Stimulated activated CD4-positive, alpha-beta T cell treated with anti-CD3 and anti-CD28 coated beads, Interleukin-12 subunit alpha, Interleukin-12 subunit beta, amount 100 ng/mL, for 48 hours (primary cell): Measurements from ENCODE around the gene NRXN3.

ENCODE experiments used
- DNase-seq, 3 donors: peaks; one replicate each; pipeline ENCODE4 v3.0.0-alpha.2; 2020; ENCODE audit warnings: low read depth in 2 of 3, low spot score in 1 of 3

Gene NRXN3

DNA sequence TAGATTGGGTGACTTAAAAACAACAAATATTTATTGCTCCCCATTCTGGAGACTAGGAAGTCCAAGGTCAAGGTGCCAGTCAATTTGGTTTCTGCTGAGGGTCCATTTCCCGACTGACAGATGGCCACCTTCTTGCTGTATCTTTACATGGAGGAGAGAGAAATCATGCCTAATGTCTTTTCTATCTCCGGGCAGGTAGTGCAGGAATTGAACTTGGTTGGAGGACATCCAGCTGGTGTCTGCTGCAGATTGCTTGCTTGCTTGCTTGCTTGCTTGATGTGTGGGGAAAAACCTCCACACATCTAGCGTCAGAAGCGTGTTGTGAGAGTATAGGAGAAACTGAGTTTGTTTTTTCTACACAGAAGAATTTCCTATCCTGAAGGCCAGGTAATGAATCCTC is 1479.7 kb downstream of the NRXN3 start:
- no peak for DNase-seq

DNA sequence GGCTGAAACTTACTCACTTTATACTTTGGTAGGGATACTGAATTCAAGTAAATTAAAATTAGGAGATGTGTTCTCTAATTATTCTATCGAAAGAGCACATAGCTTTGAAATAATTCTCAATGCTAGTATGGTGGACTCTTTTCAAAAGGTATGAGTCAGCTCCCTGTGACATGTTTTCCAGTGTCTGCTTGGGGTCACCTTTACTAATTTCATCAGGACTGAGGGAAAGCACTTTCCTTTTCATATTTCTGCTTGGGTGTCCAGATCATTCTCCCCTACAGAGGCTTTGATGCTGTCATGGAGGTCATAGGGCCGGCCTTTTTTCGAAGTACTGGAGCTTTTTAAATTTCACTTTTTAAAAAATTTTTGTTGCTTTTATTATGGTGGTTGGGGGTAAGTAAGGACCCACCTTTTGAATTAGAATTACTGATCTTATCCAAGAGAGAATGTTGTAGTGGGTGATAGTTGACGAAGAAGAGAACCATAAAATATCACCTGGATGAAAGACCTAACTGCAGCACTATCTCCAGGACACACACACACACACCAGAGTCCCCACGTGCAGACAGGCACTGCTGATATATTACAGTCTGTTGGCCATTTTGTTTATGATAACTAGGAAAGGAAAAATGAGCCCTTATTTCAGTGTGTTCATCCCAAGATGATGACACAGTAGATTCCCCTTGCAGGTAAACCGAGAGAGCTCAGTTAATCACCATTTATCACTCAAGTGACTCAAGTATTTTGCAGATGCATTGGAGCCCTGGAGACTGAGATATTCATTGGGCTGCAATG is 1482.5 kb downstream of the NRXN3 start:
- DNase-seq: no peak

DNA sequence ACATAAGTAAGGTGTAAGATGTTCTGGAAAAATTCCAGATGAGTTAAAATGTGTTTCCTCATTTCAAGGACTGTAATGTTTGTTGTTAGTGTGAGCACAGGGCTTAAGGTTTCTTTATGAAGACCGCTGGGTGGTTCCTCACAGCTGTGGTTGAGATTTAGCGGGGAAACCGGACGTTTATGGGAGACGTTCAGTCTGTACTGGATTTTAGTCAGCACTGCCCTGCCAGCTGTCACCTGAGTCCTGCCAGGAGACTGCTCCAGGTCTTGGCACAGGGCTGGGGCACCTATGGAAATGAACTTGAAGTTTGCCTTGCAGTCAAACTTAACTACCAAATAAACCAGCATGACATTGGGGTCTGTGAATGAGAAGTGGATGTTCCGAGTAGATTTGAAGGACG is 1485.9 kb downstream of the NRXN3 start:
- DNase-seq: no peak

DNA sequence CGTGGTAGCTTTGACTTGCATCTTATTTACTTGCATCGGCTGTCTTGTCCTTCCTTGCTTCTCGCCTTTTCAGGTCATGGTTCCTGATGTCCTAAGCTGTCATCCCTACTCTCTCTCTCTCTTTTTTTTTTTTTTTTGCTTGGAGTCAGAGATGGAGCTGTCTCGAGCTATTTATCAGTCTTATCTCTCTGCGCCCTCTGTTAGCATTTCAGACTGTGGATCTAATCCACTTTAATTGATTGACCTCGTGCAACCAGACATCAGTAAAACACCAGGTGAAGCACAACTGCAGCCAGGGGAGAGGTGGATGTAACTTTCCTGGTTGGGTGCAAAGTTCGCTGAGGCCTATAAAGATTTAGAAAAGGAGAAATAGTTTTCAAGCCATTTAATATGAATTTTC is 1486.3 kb downstream of the NRXN3 start:
- no peak for DNase-seq

DNA sequence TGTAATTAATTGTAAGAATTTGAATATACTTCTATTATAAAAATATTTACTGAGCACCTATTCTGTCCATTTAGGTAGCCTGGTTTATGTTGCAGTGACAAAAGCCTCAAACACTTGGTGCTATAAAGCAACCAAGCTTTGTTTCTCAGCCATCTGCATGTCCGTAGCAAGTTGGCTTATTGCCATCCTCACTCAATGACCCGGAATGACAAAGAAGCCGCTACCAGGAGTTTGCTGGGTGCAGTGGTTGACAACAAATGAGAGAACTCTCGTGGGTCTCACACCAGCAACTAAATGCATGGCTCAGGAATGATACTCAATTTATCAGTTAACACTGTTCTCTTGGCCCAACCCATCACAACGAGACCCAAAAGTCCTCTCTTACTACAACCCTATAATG is 1488.0 kb downstream of the NRXN3 start:
- DNase-seq: no peak

DNA sequence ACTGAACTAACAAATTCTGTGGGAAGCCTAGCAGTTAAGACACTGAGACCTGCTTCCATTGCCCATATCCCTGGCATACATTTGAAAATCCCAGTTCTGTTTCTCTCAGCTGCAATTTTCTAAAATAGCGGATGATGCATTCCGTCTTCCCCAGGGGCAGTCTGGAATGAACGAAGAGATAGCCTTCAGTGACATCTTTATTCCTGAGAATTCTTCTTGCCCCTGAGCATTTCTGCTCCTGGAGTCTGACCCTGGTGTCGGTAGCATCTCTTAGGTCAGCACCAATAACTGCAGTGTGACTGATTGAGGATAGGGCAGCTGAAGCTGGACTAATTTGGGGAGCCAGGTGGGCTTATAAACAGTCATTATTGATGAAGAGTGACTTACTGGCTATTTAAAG is 1488.6 kb downstream of the NRXN3 start:
- DNase-seq: no peak

DNA sequence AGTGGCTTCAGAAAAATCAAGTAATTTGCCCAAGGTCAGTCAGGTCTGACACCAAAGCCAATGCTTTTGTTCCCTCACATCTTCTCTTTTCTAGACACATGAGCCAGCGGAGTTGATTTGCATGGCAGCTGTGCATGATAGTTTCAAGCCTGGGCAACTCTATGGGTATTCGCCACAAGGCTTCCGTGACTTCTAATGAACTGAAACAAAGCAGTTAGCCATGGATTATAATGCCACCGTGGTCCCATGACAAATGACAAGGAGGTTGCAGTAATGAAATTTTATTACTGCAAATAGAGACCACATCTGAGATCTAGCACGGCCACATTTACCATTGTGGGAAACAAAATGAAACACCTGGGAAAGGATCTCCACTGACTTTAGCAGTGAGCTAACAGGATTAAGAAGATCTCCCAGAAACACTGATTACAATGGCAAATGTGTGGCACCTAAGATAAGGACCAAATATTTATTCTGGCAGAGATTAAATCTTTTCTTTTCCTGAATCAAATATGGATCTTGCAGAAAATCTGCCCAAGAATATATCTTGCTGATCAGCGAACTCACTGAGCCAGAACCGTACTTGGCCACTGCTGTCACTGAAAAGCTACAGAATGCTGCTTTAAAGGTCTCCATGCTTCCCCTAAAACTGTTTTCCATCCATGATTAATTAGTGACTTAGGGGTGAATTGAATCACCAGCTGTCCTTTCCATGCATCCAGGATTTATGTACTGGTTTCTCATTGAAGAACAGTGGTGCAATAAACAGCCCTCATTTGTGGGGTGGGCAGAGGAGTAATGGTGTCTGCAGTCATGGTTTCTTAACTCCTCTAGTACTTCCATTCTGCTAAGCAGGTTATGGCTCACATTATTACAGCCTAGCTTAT is 1490.1 kb downstream of the NRXN3 start:
- no peak for DNase-seq

DNA sequence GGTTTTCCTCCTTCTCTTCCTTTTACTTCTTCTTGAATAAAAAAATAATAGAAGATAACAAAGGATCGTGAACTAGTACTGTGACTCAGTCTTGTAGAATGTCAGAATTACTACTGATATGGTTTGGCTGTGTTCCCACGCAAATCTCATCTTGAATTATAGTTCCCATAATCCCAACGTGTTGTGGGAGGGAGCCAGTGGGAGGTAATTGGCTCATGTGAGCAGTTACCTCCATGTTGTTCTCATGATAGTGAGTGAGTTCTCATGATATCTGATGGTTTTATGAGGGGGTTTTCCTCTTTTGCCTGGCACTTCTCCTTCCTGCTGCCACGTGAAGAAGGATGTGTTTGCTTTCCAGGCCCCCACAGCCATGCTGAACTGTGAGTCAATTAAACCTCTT is 1491.6 kb downstream of the NRXN3 start:
- no peak for DNase-seq

DNA sequence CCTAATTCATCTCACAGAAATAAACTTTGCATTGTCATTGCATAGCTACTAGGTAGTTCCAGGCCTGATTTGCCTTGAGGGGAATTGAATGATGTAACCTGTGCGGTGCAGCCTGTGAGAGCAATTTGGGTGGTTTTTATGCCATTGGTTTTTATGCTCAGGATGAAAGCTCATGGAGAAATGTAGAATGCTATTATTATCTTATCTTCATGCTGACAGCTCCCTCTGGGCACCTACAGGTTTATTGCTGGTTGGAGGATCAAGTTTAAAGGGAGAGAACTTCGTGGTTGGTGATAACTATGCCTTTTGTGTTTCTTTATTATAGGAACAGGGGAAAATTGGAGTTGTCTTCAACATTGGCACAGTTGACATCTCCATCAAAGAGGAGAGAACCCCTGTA is 1493.3 kb downstream of the NRXN3 start:
- no peak for DNase-seq

DNA sequence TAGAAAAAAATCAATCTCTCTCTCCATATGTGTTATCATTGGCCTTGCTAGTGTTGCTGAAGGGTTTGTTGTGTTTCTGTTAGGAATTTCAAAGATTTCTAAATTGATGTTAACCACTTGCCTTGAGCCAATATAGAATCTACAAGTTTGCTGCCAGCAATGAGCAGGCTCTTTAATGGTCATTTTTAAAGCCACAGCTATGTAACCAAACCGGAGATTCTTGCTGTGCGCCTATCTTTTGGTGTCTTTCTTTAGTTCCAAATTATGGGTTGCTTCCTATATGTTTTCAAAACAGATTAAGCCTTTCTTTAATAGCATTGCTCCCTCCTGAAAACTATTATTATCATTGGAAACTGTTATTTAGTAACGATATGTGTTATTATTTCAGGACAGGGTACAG is 1495.4 kb downstream of the NRXN3 start:
- DNase-seq: no peak

DNA sequence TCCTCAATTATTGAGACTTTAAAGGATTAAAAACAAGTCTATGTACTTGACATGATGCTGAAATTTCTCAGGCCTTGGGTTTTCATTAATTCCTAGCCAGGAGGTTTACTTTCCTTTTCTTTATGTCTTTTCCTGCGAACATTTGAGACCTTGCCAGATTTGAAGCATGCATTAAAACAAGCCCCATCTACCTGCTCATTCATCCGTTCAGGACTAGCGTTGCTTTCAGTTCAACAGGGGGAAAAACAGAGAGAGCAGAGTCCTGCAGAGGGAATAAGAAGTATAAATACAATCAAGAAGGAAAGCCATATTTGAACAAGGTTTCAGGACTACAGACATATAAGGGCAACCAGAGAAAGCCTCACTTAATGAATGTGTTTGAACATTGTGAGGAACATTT is 1498.8 kb downstream of the NRXN3 start:
- no peak for DNase-seq

DNA sequence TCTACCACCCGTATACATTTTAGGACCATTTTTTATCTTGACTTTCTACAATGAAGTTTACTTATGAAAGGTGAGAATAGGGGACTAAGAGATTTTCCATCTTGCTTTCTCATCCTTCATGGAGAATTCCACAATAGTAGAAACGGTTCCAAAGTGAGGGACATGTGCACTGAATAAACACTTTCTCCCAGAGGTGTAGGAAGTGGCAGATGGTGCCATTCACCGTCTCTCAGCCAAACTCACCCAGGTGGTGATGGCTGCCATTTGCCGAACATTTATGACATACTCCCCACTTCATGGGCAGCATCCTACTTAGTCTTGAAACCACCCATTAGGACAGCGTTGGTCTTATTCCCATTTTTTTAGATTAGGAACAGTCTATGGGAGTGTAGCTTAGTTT is 1500.6 kb downstream of the NRXN3 start:
- no peak for DNase-seq

DNA sequence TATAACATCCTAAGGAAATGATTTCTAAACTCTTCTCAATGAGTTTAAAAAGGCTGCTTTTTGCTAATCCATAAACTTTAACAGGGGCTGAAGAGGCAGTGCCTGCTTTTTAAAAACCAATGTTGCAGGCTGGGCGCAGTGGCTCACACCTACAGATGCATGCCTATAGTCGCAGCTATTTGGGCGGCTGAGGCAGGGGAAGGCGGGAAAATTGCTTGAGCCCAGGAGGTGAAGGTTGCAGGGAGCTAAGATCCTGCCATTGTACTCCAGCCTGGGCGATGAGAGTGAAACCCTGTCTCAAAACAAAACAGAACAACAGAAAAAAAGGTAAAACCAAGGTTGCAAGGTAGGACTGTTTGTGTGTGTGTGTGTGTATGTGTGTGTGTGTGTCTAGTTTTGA is 1509.9 kb downstream of the NRXN3 start:
- DNase-seq: no peak

DNA sequence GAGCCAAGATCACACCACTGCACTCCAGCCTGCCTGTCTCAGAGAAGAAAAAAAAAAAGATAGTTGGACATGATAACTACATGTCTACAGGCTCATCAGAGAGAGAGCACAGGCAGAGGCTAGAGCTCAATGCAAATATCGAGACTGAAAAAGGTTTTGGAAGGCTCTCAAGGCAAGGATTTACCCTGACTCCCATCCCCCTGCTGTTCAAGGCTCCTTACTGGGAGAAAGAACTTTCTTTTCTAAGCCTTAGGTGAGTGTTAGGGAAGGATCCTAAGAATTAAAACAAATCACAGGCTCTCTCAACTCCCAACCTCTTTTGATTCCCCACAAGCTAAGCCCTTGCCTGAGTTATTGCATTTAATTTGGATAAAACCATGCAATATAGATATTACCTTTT is 1516.0 kb downstream of the NRXN3 start:
- DNase-seq: no peak

DNA sequence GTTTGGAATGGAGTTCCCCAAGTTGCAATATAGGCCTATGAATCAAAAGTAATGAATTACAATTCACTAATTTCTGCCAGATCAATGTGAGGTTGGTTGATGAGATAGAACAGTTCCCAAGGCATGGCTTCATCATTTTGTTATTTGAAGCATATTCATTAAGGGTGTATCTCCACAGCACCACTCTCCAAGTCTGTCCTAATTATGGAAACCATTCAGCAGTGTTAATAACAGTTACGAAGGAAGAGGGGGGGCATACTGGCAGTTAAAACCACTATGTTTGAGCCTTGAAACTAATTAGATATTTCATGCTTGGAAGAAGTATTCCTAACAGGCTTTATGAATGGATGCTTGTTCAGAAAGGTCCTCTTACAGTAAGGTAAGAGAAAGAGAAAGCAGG is 1520.8 kb downstream of the NRXN3 start:
- DNase-seq: no peak

DNA sequence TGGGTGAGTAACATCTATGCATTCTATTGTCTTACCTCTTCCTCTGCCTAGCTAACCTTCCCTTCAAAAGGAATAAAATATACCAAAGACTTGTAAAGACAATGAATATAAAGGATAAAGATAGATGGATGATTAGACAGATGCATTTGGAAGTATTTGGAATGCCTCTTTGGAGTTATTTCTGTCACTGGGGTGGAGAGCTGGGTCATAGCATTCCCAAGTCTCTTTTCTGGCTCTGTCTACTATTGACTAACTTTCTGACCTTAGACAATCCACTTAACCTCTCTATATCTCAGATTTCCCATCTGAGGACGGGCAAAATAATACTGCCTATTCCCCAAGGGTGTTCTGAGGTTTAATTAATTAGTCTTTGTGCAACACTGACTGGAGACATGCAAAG is 1523.8 kb downstream of the NRXN3 start:
- no peak for DNase-seq

DNA sequence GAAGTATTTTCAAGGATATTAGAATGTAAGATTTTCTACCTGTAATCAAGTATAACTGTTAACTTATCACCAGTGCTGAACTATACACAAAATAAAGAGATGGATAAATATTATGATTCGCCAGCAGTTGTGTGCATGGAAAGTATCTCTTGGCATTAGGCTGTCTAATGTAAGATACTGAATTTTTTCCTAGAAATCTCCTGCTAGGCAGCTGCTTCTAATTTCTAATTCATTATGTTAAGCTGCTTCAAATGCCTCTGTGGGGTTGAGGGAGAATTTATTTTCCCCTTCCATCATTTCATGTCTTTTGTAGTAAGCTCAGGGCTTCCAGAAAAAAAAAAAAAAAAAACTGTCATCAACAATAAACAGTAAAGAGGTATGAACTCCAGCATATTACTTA is 1525.1 kb downstream of the NRXN3 start:
- DNase-seq: no peak

DNA sequence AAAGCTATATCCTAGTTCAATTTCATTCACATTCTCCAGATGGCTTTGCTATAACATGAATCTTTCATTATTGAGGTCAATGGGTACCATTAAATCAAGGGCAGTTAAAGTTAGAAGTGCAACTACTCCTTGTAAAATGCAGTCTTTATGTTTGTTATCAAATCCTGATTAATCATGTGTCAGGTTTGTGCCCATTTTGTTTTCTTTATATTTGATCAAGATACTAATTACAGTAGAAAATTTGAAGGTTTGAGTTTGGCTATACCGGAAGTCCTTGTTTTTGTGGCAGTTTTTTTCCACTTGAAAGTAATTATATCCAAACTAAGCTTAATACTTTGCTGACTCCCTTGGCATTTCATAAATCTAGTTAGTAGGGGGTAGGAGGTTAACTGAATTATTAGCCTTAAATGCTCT is 1528.1 kb downstream of the NRXN3 start:
- DNase-seq: no peak

DNA sequence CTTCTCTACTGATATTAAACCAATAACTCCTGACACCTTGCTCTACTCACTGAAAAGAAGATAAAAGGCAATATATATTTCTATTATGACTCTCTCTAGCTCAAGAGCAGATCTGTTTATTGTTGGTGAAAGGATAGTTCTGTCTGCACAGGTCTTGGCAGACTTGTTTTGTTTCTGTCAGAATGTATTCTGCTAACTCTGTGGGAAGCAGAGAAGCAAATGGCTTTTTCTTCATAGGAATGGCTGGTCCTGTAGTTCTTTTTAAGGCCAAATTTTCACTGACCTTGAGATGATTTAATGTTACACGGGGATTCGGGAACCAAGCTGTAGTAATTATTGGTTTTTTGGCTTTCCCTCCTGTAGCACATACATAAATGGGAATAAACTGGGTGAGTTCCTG is 1529.0 kb downstream of the NRXN3 start:
- no peak for DNase-seq

DNA sequence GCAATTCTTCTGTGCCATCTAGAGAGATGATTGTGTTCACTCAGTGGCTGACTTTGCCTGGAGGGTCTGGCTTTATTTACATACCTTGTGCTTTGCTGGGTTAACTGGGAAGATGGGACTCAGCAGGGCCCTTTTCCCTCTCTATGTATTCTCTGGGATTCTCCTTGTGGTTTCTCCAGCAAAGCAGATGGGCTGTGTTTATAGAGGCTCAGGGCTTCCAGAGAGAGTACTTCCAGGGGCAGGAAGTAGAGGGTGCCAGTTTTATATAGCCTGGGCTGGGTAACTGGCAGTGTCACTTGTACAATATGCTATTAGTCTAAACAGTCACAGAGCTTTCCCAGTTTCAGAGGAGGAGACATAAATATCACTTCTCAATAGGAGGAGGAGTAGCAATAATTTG is 1531.2 kb downstream of the NRXN3 start:
- DNase-seq: no peak

DNA sequence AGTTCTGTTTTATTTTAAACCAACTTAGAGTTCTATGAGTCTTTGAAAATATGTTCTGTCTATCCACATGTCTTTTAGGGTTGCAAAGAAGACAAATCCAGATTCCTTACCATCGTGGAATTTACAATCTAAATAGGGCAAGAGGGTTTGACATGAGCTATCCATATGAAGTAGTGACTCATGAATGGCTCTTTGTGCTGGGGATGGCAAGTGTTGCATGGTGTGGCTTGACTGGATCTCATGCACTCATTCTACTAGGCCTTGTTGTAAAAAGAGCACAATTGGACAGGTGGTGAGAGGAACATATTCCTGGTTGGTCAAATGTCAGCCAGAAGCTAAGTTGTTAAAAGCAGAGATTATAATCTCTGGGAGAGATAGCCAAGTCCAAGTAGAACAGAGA is 1532.0 kb downstream of the NRXN3 start:
- DNase-seq: no peak

DNA sequence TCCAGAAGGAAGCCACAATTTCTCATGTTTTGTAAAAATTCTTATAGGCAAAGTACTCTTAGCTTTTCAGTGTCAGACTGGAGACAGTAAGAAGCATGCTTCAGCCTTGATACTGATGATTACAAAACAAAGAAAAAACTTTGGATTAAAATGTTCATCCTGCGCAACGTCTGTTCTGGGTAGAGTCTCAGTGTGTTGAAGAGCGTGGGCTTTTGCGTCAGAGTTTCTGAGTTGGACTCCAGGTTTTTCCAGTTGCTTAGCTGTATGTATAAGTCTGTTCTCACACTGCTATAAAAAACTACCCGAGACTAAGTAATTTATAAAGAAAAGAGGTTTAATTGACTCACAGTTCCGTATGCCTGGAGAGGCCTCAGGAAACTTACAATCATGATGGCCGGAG is 1533.0 kb downstream of the NRXN3 start:
- DNase-seq: no peak
